Astrocyte of the cerebellum (primary cell): Measurements from ENCODE around the gene ETS2.
"Not testable (repeated sequence)": the region's sequence is repeated elsewhere in the genome, so short reads cannot be mapped to it uniquely, and the experiment has no call there.

Experiments
- DNase-seq: peaks from one replicate; pipeline ENCODE4 v3.0.0-alpha.2; 2011; ENCODE audit warnings: low read depth
- H3K4me3 ChIP-seq: 2 replicates; pipeline ENCODE4 v1.5.1; 2011; ENCODE audit warnings: mild to moderate bottlenecking, low read depth, low read length, moderate library complexity
- in situ Hi-C: cut with HindIII; loops from 2 replicates; pipeline ENCODE4 v1.10.0; 2017; ENCODE audit warnings: low sequenced_read_pairs
- TF ChIP-seq, protein P1 (sequence below): IDR thresholded peaks from 2 replicates; pipeline ENCODE4 v1.5.1; 2012; ENCODE audit warnings: low read length, low read depth, moderate library complexity, mild to moderate bottlenecking; ENCODE audit errors: missing control alignments

ETS2 gene

DNA sequence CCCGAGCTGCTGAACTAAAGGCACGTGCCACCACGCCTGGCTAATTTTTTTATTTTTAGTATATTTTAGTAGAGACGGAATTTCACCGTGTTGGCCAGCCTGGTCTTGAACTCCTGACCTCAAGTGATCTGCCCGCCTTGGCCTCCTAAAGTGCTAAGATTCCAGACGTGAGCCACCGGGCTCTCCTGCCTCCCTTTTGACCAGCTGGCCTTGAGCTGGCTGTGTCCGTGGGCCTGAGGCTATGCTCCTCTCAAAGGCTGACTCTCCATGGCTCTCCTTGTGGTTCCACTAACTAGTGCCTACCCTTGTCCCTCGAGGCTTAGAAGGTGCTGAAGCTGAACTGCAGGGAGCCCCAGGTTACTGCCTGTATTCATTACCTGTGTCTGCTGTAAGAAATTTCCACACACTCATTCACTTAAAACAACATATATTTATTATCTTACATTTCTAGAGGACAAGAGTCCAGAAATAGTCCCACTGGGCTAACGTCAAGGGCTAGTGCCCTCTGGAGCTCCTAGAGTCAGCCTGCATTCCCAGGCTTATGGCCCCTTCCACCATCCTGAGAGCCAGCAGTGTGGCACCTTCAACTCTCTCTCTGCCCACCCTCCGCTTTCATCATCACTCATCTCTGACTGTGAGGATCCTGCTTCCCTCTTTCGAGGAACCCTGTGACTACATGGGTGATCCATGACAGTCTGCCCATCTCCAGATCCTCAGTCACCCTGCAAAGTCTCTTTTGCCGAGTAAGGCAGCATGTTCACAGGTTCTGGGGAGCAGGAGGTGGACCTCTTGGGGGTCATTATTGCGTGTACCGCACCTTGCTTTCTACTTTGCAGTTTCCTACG is 34.9 kb downstream of the ETS2 start:
- TF ChIP-seq, protein P1, sequence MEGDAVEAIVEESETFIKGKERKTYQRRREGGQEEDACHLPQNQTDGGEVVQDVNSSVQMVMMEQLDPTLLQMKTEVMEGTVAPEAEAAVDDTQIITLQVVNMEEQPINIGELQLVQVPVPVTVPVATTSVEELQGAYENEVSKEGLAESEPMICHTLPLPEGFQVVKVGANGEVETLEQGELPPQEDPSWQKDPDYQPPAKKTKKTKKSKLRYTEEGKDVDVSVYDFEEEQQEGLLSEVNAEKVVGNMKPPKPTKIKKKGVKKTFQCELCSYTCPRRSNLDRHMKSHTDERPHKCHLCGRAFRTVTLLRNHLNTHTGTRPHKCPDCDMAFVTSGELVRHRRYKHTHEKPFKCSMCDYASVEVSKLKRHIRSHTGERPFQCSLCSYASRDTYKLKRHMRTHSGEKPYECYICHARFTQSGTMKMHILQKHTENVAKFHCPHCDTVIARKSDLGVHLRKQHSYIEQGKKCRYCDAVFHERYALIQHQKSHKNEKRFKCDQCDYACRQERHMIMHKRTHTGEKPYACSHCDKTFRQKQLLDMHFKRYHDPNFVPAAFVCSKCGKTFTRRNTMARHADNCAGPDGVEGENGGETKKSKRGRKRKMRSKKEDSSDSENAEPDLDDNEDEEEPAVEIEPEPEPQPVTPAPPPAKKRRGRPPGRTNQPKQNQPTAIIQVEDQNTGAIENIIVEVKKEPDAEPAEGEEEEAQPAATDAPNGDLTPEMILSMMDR, result no peak
- no peak overlapping the region for H3K4me3 ChIP-seq
- no peak for DNase-seq
- in situ Hi-C loops, result no loop called here

GRCh38 chr21:38841472-38841871 is 35.7 kb downstream of the ETS2 start:
- TF ChIP-seq, protein P1, result no peak
- H3K4me3 ChIP-seq, result no peak overlapping the region
- in situ Hi-C loops, result no loop called here
- DNase-seq, result no peak

GRCh38 chr21:38842079-38842478 is 36.4 kb downstream of the ETS2 start:
- H3K4me3 ChIP-seq, result no peak overlapping the region
- TF ChIP-seq, protein P1, result no peak
- DNase-seq, result no peak
- in situ Hi-C loops, result no loop called here

DNA sequence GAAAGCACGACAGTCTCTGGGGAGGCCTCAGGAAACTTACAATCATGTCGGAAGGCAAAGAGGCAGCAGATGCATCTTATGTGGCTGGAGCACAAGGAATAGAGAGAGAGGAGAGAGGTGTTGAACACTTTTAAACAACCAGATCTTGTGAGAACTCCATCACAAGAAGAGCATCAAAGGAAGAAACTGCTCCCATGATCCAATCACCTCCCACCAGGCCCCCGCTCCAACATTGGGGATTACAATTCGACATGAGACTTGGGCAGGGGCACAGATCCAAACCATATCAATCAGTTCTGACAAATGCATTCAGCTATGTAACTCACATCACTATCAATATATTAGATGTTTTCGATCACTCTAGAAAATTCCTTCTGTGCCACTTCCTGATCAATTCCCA is 37.6 kb downstream of the ETS2 start:
- no peak for DNase-seq
- TF ChIP-seq, protein P1, result no peak
- H3K4me3 ChIP-seq, result no peak overlapping the region
- in situ Hi-C loops, result no loop called here

DNA sequence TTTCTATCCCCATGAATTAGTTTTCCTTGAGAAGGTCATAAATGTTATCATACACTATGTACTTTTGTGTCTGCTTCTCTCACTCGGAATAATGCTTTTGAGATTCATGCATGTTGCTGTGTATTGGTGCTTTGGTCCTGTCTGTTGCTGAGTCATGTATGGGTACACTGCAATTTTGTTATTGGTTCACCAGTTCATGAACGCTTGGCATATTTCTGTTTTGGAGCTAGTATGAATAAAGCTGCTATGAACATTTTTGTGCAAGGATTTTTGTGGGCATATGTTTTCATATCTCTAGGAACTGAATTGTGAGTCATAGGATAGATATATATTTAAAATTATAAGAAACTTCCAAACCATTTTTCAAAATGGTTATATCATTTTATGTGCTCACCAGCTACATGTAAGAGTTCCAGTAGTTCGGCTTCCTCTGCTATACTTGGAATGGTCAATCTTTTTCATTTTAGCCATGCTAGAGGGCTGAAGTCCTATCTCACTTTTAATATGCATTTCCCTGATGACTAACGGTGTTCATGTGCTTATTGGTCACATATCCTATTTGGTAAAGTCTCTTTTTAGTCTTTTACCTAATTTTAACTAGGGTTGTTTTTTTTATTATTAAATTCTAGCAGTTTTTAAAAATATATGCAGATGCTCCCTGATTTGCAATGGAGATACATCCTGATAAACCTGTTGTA is 38.2 kb downstream of the ETS2 start:
- TF ChIP-seq, protein P1, result no peak
- DNase-seq, result peak; percentile 47
- in situ Hi-C loops, result no loop called here

GRCh38 chr21:38845374-38845773 is 39.6 kb downstream of the ETS2 start:
- H3K4me3 ChIP-seq, DNase-seq, in situ Hi-C loops: not testable (repeated sequence)

More for the DNA sequence above, 38.2 kb downstream of the ETS2 start:
- no peak overlapping the region for H3K4me3 ChIP-seq

- H3K4me3 ChIP-seq, result no peak overlapping the region
- no peak for DNase-seq
- TF ChIP-seq, protein P1, result no peak
- in situ Hi-C loops, result no loop called here
Observed at GRCh38 chr21:38847556-38847955, 41.8 kb downstream of the ETS2 start.
